AG09309 (cell line): ENCODE measurements around the gene PARN.

ENCODE experiments used
- DNase-seq: peaks from one replicate; pipeline ENCODE4 v3.0.0-alpha.2; 2010; ENCODE audit warnings: low read depth
- H3K4me3 ChIP-seq: 2 replicates; pipeline ENCODE4 v1.5.1; 2011; ENCODE audit warnings: mild to moderate bottlenecking, low read depth, low read length, moderate library complexity; ENCODE audit not compliant: control insufficient read depth
- TF ChIP-seq, protein P1 (sequence below): IDR thresholded peaks from 2 replicates; pipeline ENCODE4 v1.5.1; 2011; ENCODE audit warnings: mild to moderate bottlenecking, low read depth, low read length, inconsistent platforms; ENCODE audit not compliant: insufficient read depth, control insufficient read depth; ENCODE audit errors: missing control alignments

PARN gene

GRCh38 chr16:14523632-14524031, 106.4 kb downstream of the PARN start:
- H3K4me3 ChIP-seq: no peak overlapping the region
- TF ChIP-seq, protein P1, sequence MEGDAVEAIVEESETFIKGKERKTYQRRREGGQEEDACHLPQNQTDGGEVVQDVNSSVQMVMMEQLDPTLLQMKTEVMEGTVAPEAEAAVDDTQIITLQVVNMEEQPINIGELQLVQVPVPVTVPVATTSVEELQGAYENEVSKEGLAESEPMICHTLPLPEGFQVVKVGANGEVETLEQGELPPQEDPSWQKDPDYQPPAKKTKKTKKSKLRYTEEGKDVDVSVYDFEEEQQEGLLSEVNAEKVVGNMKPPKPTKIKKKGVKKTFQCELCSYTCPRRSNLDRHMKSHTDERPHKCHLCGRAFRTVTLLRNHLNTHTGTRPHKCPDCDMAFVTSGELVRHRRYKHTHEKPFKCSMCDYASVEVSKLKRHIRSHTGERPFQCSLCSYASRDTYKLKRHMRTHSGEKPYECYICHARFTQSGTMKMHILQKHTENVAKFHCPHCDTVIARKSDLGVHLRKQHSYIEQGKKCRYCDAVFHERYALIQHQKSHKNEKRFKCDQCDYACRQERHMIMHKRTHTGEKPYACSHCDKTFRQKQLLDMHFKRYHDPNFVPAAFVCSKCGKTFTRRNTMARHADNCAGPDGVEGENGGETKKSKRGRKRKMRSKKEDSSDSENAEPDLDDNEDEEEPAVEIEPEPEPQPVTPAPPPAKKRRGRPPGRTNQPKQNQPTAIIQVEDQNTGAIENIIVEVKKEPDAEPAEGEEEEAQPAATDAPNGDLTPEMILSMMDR: no peak
- DNase-seq: no peak

DNA sequence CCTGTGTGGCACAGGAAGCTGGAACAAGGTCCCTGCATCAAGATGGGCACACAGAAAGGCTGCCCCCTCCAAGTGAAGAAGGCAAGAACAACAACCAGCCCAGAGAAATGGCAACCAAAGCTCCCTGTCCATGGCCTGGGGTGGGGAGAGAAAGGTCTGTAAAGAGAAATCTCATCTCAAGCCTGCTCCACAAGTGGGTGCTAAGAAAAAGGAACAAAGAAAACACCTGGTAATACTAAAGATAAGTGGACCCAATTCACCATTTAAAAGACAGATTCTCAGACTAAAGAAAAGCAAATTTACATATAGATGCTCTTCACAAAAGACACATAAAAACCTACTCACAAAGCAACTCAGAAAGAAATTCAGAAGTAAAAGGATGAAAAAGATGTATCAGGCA, 107.4 kb downstream of the PARN start:
- DNase-seq: no peak
- H3K4me3 ChIP-seq: no peak overlapping the region
- TF ChIP-seq, protein P1: no peak

GRCh38 chr16:14520753-14521152, 109.3 kb downstream of the PARN start:
- no peak for DNase-seq
- H3K4me3 ChIP-seq: no peak overlapping the region
- TF ChIP-seq, protein P1: no peak

DNA sequence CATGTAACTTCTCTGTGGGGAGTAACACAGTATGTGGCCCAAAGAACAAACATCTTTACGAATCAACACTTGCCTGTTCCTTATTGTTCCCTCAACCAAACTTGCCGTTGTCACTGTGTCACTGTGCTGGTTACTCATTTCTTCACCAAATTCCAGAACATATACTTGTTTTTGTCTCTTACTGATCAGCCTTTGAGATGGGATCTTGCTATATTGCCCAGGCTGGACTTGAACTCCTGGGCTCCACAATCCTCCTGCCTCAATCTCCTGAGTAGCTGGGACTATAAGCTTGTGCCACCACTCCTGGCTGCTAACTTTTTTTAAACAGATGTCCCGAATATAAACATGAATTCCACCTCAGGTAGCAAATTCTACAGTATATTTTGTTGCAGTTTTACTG, 115.1 kb downstream of the PARN start:
- TF ChIP-seq, protein P1: no peak
- DNase-seq: no peak
- no peak overlapping the region for H3K4me3 ChIP-seq

- DNase-seq: no peak
- TF ChIP-seq, protein P1: no peak
- no peak overlapping the region for H3K4me3 ChIP-seq
Observed at GRCh38 chr16:14513389-14514107, 116.5 kb downstream of the PARN start.

- DNase-seq: no peak
- TF ChIP-seq, protein P1: no peak
- no peak overlapping the region for H3K4me3 ChIP-seq
Observed at GRCh38 chr16:14511800-14512135, 118.3 kb downstream of the PARN start.
